Right lobe of liver (tissue), 4 donors: ENCODE data around the gene BLID.

Experiments
- CTCF ChIP-seq, 4 donors: fragments of 200-600 bp in 3 of 4; fragments of 450-650 bp in 1 of 4; IDR thresholded peaks; one replicate each; pipeline versions ENCODE4 v1.5.1 to v1.8.0; 2016 to 2022; ENCODE audit warnings: antibody characterized with exemption in 4 of 4, mild to moderate bottlenecking in 2 of 4
- POLR2A ChIP-seq: fragments of 450-650 bp; IDR thresholded peaks from one replicate; pipeline ENCODE4 v1.6.1; 2017; ENCODE audit warnings: antibody characterized with exemption, mild to moderate bottlenecking
- donor health status: DM: no; HTN: no; CAD: no.
- donor health status: DM: no; HTN: no; CAD: no.
- donor health status: DM: no; HTN: yes; CAD: no.

DNA sequence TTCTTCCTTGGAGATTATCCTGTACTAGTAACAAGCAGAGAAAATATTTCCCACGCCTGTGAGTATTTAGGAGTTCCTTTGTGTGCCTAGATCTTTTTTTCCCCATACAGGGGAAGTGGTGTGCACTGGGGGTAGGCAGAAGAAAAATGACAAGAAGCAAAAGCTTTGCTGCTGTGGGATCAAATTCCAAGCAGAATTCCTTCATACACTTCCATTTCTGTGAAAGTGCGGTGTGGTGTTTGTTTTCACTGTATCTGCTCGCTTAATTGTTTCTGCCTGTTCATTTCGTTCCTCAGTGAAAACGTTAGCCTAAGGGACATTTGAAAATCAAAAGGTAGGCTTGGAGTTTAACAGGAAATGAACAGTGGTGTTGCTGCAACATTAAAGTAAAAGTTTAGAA lies 47.9 kb downstream of the BLID start:
- TF ChIP-seq CTCF (IDR thresholded peaks at IDR 0.05): no peak
- no peak for TF ChIP-seq POLR2A
